HEK293 (cell line): ENCODE results near the gene INS.

Source experiments
- CTCF ChIA-PET: fragments of 350-600 bp; formaldehyde crosslinking; extraction: SDS; loops from one replicate; lab custom pipeline; 2021; ENCODE audit warnings: antibody characterized with exemption; lab: Yijun Ruan, JAX
- POLR2A ChIA-PET: fragments of 300-600 bp; formaldehyde crosslinking; extraction: SDS; loops from one replicate; lab custom pipeline; 2020; ENCODE audit warnings: antibody characterized with exemption, inconsistent platforms; lab: Yijun Ruan, JAX
- H3K27ac ChIP-seq: fragments of 200-500 bp; sonication (Bioruptor generic); 2 replicates; pipeline ENCODE4 v1.5.1; 2014; ENCODE audit warnings: low read depth, low read length, control low read depth, inconsistent platforms; ENCODE audit errors: extremely low read depth
- H3K36me3 ChIP-seq, 2 experiments: fragments of 200-500 bp in 1 of 2; sonication (Bioruptor generic) in 1 of 2; 1 replicate in 1 of 2; 2 replicates in 1 of 2; pipeline ENCODE4 v1.5.1; 2014 to 2017; ENCODE audit warnings: inconsistent platforms in 2 of 2, low read length in 2 of 2; ENCODE audit not compliant: control insufficient read depth in 2 of 2, insufficient read depth in 1 of 2
- H3K4me1 ChIP-seq: fragments of 200-500 bp; sonication (Bioruptor generic); 2 replicates; pipeline ENCODE4 v1.5.1; 2014; ENCODE audit warnings: mild to moderate bottlenecking, low read length, inconsistent platforms; ENCODE audit not compliant: control insufficient read depth, insufficient read depth
- H3K4me3 ChIP-seq: 2 replicates; pipeline ENCODE4 v1.5.1; 2011; ENCODE audit warnings: low read depth, mild to moderate bottlenecking, control low read depth, low read length, moderate library complexity
- H3K9me3 ChIP-seq: fragments of 200-500 bp; sonication (Bioruptor generic); 2 replicates; pipeline ENCODE4 v1.5.1; 2014; ENCODE audit warnings: low read depth, low read length, inconsistent platforms; ENCODE audit not compliant: control insufficient read depth, insufficient read depth
- BCL11B ChIP-seq: fragments of 450-650 bp; formaldehyde crosslinking; IDR thresholded peaks from 2 replicates; pipeline ENCODE4 v1.5.1; 2016; ENCODE audit warnings: low read depth, missing biosample characterization, missing genetic modification characterization
- EGR2 ChIP-seq: fragments of 450-650 bp; formaldehyde crosslinking; IDR thresholded peaks from 2 replicates; pipeline ENCODE4 v1.5.1; 2016; ENCODE audit warnings: low read depth, missing biosample characterization, missing genetic modification characterization
- GLIS2 ChIP-seq: fragments of 450-650 bp; formaldehyde crosslinking; IDR thresholded peaks from 2 replicates; pipeline ENCODE4 v1.5.1; 2016; ENCODE audit warnings: missing biosample characterization, missing genetic modification characterization
- MEIS1 ChIP-seq: sonication (generic); formaldehyde crosslinking; IDR thresholded peaks from 2 replicates; pipeline ENCODE4 v1.8.1; 2022; ENCODE audit warnings: missing genetic modification reagents, mild to moderate bottlenecking, borderline replicate concordance
- SALL2 ChIP-seq: fragments of 450-650 bp; formaldehyde crosslinking; IDR thresholded peaks from 2 replicates; pipeline ENCODE4 v1.5.0; 2017; ENCODE audit warnings: missing biosample characterization, mild to moderate bottlenecking, missing genetic modification characterization, borderline replicate concordance
- SCRT1 ChIP-seq: fragments of 450-650 bp; formaldehyde crosslinking; IDR thresholded peaks from 2 replicates; pipeline ENCODE4 v1.5.1; 2016; ENCODE audit warnings: missing biosample characterization, missing genetic modification characterization, borderline replicate concordance
- TCF7L2 ChIP-seq: IDR thresholded peaks from 2 replicates; pipeline ENCODE4 v1.6.1; 2011; ENCODE audit warnings: low read depth, mild to moderate bottlenecking, inconsistent platforms, low read length, moderate library complexity, borderline replicate concordance
- ZBTB20 ChIP-seq: fragments of 450-650 bp; formaldehyde crosslinking; IDR thresholded peaks from 2 replicates; pipeline ENCODE4 v1.5.1; 2016; ENCODE audit warnings: missing biosample characterization, missing genetic modification characterization
- ZBTB7A ChIP-seq: fragments of 450-650 bp; formaldehyde crosslinking; IDR thresholded peaks from 2 replicates; pipeline ENCODE4 v1.5.1; 2016; ENCODE audit warnings: low read depth, missing biosample characterization, missing genetic modification characterization
- ZFP41 ChIP-seq: fragments of 450-650 bp; formaldehyde crosslinking; IDR thresholded peaks from 2 replicates; pipeline ENCODE4 v1.5.1; 2016; ENCODE audit warnings: missing biosample characterization, missing genetic modification characterization, borderline replicate concordance
- ZNF140 ChIP-seq: fragments of 450-650 bp; formaldehyde crosslinking; IDR thresholded peaks from 2 replicates; pipeline ENCODE4 v1.5.1; 2016; ENCODE audit warnings: missing biosample characterization, missing genetic modification characterization
- ZNF16 ChIP-seq: fragments of 450-650 bp; formaldehyde crosslinking; IDR thresholded peaks from 2 replicates; pipeline ENCODE4 v1.5.1; 2016; ENCODE audit warnings: low read depth, missing biosample characterization, missing genetic modification characterization
- ZNF311 ChIP-seq: fragments of 450-650 bp; formaldehyde crosslinking; IDR thresholded peaks from 2 replicates; pipeline ENCODE4 v1.5.1; 2017; ENCODE audit warnings: missing biosample characterization, missing genetic modification characterization, borderline replicate concordance
- ZNF423 ChIP-seq: fragments of 450-650 bp; formaldehyde crosslinking; IDR thresholded peaks from 2 replicates; pipeline ENCODE4 v1.5.1; 2016; ENCODE audit warnings: missing biosample characterization, missing genetic modification characterization
- ZNF473 ChIP-seq: fragments of 450-650 bp; formaldehyde crosslinking; IDR thresholded peaks from 2 replicates; pipeline ENCODE4 v1.5.1; 2017; ENCODE audit warnings: missing biosample characterization, missing genetic modification characterization
- ZNF530 ChIP-seq: fragments of 450-650 bp; formaldehyde crosslinking; IDR thresholded peaks from 2 replicates; pipeline ENCODE4 v1.5.1; 2016; ENCODE audit warnings: low read depth, missing biosample characterization, missing genetic modification characterization
- ZNF658 ChIP-seq: fragments of 450-650 bp; formaldehyde crosslinking; IDR thresholded peaks from 2 replicates; pipeline ENCODE4; 2016; ENCODE audit warnings: missing biosample characterization, missing genetic modification characterization
- ZNF776 ChIP-seq: fragments of 450-650 bp; formaldehyde crosslinking; IDR thresholded peaks from 2 replicates; pipeline ENCODE4 v1.5.0; 2017; ENCODE audit warnings: missing biosample characterization, missing genetic modification characterization, borderline replicate concordance
- ZNF837 ChIP-seq: fragments of 450-650 bp; formaldehyde crosslinking; IDR thresholded peaks from 2 replicates; pipeline ENCODE4 v1.5.1; 2016; ENCODE audit warnings: missing biosample characterization, missing genetic modification characterization
- TF ChIP-seq, protein P1 (sequence below): fragments of 450-650 bp; formaldehyde crosslinking; IDR thresholded peaks from 2 replicates; pipeline ENCODE4 v1.5.1; 2016; ENCODE audit warnings: missing biosample characterization, missing genetic modification characterization
- TF ChIP-seq, protein P2 (sequence below): fragments of 450-650 bp; formaldehyde crosslinking; IDR thresholded peaks from 2 replicates; pipeline ENCODE4 v1.5.0; 2017; ENCODE audit warnings: missing biosample characterization, missing genetic modification characterization, borderline replicate concordance

INS gene

DNA sequence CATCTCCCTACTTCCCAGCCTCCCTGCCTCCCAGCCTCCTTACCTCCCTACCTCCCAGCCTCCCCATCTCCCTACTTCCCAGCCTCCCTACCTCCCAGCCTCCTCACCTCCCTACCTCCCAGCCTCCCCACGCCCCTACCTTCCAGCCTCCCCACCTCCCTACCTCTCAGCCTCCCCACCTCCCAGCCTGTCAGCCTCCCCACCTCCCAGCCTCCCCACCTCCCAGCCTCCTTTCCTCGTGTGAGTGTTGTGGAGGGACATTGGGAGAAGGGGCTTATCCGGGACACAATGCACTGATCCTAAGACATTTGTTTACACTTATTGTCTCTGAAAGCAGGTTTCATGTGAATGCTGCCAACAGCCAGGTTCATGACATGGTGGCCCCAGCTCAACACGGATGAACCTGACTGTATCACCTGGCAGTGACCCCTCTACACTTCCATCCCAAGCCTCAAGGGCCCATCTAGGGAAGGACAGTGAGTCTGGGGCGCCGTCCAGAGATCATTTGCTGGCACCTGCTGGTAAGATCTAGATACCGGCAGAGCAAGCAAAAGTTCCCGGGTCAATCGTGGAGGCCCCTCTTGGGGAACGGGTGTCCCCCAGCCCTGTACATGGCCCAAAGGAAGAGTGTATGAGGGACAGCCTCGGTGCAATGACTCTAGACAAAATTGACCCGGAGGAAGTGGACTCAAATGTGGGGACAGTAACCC lies 45.1 kb upstream of the INS start:
- ChIA-PET CTCF (no interaction called here), POLR2A (interaction anchor here (0.7 kb wide), 1 partner anchor 21 kb away, joined by 8 read pairs; no protein-coding TSS in a partner anchor)
- no peaks in the 10 kb centered on the region for H3K4me1 ChIP-seq
- H3K9me3 ChIP-seq, result no peaks in the 10 kb centered on the region
- no peak overlapping the region for H3K27ac ChIP-seq
- TF ChIP-seq TCF7L2 (no peak), BCL11B (no peak), ZNF776 (tag by site-specific recombination) (no peak), ZNF473 (tag by site-specific recombination) (no peak), ZBTB7A (no peak), GLIS2 (no peak), MEIS1 (no peak), ZFP41 (tag by site-specific recombination) (no peak), ZNF837 (tag by site-specific recombination) (no peak), ZNF658 (tag by site-specific recombination) (no peak), ZNF16 (tag by site-specific recombination) (no peak), ZNF423 (no peak), ZNF530 (tag by site-specific recombination) (no peak), ZBTB20 (tag by site-specific recombination) (no peak), ZNF311 (no peak), SCRT1 (tag by site-specific recombination) (no peak), SALL2 (tag by site-specific recombination) (no peak)
- TF ChIP-seq, protein P1, sequence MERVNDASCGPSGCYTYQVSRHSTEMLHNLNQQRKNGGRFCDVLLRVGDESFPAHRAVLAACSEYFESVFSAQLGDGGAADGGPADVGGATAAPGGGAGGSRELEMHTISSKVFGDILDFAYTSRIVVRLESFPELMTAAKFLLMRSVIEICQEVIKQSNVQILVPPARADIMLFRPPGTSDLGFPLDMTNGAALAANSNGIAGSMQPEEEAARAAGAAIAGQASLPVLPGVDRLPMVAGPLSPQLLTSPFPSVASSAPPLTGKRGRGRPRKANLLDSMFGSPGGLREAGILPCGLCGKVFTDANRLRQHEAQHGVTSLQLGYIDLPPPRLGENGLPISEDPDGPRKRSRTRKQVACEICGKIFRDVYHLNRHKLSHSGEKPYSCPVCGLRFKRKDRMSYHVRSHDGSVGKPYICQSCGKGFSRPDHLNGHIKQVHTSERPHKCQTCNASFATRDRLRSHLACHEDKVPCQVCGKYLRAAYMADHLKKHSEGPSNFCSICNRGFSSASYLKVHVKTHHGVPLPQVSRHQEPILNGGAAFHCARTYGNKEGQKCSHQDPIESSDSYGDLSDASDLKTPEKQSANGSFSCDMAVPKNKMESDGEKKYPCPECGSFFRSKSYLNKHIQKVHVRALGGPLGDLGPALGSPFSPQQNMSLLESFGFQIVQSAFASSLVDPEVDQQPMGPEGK (tag by site-specific recombination), result no peak
- TF ChIP-seq, protein P2, sequence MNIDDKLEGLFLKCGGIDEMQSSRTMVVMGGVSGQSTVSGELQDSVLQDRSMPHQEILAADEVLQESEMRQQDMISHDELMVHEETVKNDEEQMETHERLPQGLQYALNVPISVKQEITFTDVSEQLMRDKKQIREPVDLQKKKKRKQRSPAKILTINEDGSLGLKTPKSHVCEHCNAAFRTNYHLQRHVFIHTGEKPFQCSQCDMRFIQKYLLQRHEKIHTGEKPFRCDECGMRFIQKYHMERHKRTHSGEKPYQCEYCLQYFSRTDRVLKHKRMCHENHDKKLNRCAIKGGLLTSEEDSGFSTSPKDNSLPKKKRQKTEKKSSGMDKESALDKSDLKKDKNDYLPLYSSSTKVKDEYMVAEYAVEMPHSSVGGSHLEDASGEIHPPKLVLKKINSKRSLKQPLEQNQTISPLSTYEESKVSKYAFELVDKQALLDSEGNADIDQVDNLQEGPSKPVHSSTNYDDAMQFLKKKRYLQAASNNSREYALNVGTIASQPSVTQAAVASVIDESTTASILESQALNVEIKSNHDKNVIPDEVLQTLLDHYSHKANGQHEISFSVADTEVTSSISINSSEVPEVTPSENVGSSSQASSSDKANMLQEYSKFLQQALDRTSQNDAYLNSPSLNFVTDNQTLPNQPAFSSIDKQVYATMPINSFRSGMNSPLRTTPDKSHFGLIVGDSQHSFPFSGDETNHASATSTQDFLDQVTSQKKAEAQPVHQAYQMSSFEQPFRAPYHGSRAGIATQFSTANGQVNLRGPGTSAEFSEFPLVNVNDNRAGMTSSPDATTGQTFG (tag by site-specific recombination), result no peak
- H3K4me3 ChIP-seq, result no peak overlapping the region
- no peaks in the 10 kb centered on the region for H3K36me3 ChIP-seq

DNA sequence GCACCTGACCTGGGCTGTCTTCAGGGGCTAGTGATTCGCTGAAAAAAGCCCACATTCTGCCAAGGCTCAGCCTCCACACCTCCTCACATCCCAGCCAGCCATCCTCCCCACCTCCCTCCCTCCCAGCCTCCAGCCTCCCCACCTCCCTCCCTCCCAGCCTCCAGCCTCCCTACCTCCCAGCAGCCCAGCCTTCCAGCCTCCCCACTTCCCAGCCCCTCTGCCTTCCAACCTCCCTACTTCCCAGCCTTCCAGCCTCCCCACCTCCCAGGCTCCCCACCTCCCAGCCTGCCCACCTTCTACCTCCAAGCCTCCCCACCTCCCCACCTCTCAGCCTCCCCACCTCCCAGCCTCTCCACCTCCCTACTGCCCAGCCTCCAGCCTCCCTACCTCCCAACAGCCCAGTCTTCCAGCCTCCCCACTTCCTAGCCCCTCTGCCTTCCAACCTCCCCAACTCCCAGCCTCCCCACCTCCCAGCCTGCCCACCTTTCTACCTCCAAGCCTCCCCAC lies 44.3 kb upstream of the INS start:
- Histone ChIP-seq H3K27ac (no peak overlapping the region), H3K4me1 (no peaks in the 10 kb centered on the region), H3K9me3 (no peaks in the 10 kb centered on the region), H3K36me3 (no peaks in the 10 kb centered on the region), H3K4me3 (no peak overlapping the region)
- TF ChIP-seq EGR2 (tag by site-specific recombination) (peak; percentile 11; the same call in 1 of the 2 replicates), ZNF140 (tag by site-specific recombination) (no peak)
- ChIA-PET CTCF (no interaction called here), POLR2A (no interaction called here)
